Mucosa of descending colon (tissue), 3 donors: ENCODE measurements around the gene SLC10A7. TPM values are rescaled to one million over a fixed set of nuclear protein-coding genes. Genes with fewer than 3 reads are reported as not detected.

ENCODE experiments used
- ATAC-seq: fragments of 200-7000 bp; cut with Tn5 transposase; one replicate; pipeline ENCODE4 v1.9.1; 2020; ENCODE audit warnings: mild to moderate bottlenecking, moderate library complexity
- DNase-seq, 3 donors: peaks; one replicate each; pipeline ENCODE4 v3.0.0-alpha.2; 2020
- H3K36me3 ChIP-seq: fragments of 200-600 bp; one replicate; pipeline ENCODE4 v1.8.0; 2021; ENCODE audit warnings: low read depth, mild to moderate bottlenecking
- H3K4me1 ChIP-seq: fragments of 200-600 bp; one replicate; pipeline ENCODE4 v1.8.0; 2021; ENCODE audit warnings: low read depth, mild to moderate bottlenecking
- H3K4me3 ChIP-seq: fragments of 200-600 bp; one replicate; pipeline ENCODE4 v1.8.0; 2021; ENCODE audit warnings: mild to moderate bottlenecking
- H3K9me3 ChIP-seq: fragments of 200-600 bp; one replicate; pipeline ENCODE4 v1.8.0; 2021; ENCODE audit warnings: mild to moderate bottlenecking
- intact Hi-C, 2 donors: fragments of 100-400 bp; cut with DNase I in 1 of 2; cut with micrococcal nuclease in 1 of 2; formaldehyde crosslinking; loops; one replicate each; pipeline versions ENCODE4 v1.11.0 to v1.11.1; 2022; cut with DNase I, micrococcal nuclease
- total RNA-seq, 3 donors: library from RNA; stranded (reverse); fragmentation: NEBNext Ultra II Directional in 2 of 3; extraction: Animal tissue kit (Norgen Biotek cat#: 25700) in 2 of 3; gene quantifications; one replicate each; pipeline versions ENCODE4 v1.2.1 to v1.2.4, GENCODE V29; 2021 to 2023
- TF ChIP-seq, protein P1 (sequence below): fragments of 200-600 bp; IDR thresholded peaks from one replicate; pipeline ENCODE4 v1.8.0; 2022; ENCODE audit warnings: antibody characterized with exemption, mild to moderate bottlenecking
- donor health status: DM: no; HTN: no; CAD: no; lungs with moderate emphysema.
- donor health status: DM: no; HTN: no; CAD: no.
- donor health status: DM: no; HTN: yes; CAD: no.

SLC10A7 gene
- total RNA-seq, 3 donors from 2014 or later, result 10.8 to 18.4 (median 18.1) TPM

DNA sequence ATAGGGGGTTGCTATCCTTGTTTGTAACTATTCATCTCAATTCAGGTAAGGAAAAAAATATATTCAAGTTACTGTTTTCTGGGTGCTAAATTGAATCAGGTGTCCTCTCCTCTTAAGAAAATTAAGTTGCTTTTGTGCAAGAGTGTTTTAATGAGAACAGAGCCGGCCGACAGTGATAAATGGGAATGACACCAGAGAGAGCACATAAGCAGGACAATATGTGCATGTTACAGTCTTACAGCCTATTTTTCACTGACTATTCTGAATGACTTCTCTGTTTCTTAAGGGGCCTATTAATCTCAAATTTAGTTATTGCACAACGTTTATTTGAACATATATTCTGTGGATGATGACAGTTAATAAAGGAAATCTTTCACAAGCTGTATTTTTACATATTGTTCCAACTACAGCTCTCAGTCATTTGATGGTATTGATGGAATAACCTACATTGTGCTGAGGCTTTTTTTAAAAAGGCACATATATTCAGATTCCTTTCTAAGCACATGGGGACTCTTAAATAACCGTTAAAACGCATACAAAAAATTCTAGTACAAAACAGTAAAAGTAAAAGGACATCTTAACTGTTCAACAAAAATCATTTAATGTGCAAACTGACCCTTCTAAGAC lies 68.4 kb downstream of the SLC10A7 start:
- DNase-seq (no peak), ATAC-seq (no peak)
- Histone ChIP-seq H3K4me1 (no peaks in the 10 kb centered on the region), H3K4me3 (no peak overlapping the region), H3K36me3 (no peaks in the 10 kb centered on the region), H3K9me3 (no peaks in the 10 kb centered on the region)
- intact Hi-C loops, result no loop called here
- TF ChIP-seq, protein P1, sequence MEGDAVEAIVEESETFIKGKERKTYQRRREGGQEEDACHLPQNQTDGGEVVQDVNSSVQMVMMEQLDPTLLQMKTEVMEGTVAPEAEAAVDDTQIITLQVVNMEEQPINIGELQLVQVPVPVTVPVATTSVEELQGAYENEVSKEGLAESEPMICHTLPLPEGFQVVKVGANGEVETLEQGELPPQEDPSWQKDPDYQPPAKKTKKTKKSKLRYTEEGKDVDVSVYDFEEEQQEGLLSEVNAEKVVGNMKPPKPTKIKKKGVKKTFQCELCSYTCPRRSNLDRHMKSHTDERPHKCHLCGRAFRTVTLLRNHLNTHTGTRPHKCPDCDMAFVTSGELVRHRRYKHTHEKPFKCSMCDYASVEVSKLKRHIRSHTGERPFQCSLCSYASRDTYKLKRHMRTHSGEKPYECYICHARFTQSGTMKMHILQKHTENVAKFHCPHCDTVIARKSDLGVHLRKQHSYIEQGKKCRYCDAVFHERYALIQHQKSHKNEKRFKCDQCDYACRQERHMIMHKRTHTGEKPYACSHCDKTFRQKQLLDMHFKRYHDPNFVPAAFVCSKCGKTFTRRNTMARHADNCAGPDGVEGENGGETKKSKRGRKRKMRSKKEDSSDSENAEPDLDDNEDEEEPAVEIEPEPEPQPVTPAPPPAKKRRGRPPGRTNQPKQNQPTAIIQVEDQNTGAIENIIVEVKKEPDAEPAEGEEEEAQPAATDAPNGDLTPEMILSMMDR, result no peak

DNA sequence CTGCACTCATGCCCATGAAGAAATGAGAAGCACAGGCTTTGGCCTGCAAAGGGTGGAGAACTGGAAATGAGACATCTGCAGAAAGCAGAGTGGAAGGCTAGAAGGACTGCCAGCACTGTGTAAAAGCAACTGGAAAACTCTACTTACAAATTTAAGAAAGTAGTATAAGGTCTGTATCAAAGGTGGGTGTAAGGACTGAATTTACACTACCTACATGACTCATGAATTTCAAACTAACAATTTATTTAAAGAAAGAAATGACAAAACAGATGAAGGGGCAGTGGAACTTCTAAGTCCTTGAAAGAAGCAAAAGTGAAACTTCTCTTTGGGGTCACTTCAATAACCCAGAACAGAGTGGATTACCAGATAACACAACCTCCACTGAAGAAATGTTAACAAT lies 71.2 kb downstream of the SLC10A7 start:
- DNase-seq (no peak), ATAC-seq (peak; percentile 29)
- Histone ChIP-seq H3K4me3 (no peak overlapping the region), H3K9me3 (no peaks in the 10 kb centered on the region), H3K4me1 (no peaks in the 10 kb centered on the region), H3K36me3 (no peaks in the 10 kb centered on the region)
- TF ChIP-seq, protein P1, result no peak
- intact Hi-C loops, result no loop called here

DNA sequence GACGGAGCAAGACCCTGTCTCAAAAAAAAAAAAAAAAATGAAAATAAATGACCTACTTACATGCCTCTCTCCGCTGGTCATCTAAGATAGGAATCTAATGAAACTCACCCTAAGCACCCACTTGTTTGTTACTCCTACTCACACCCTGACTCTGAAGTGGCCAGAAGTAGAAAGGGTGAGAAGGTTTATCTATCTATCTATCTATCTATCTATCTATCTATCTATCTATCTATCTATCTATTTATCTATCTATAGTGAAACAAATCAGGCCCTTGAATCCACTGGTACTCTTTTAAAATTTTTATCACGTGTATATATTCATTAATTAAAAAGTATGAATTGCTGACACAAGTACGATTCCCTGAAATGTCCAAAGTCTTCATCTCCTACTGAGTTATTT lies 75.2 kb downstream of the SLC10A7 start:
- ATAC-seq (no peak), DNase-seq (no peak)
- Histone ChIP-seq H3K9me3 (no peaks in the 10 kb centered on the region), H3K4me1 (no peaks in the 10 kb centered on the region), H3K4me3 (no peak overlapping the region), H3K36me3 (no peaks in the 10 kb centered on the region)
- intact Hi-C loops, result no loop called here
- TF ChIP-seq, protein P1, result no peak

DNA sequence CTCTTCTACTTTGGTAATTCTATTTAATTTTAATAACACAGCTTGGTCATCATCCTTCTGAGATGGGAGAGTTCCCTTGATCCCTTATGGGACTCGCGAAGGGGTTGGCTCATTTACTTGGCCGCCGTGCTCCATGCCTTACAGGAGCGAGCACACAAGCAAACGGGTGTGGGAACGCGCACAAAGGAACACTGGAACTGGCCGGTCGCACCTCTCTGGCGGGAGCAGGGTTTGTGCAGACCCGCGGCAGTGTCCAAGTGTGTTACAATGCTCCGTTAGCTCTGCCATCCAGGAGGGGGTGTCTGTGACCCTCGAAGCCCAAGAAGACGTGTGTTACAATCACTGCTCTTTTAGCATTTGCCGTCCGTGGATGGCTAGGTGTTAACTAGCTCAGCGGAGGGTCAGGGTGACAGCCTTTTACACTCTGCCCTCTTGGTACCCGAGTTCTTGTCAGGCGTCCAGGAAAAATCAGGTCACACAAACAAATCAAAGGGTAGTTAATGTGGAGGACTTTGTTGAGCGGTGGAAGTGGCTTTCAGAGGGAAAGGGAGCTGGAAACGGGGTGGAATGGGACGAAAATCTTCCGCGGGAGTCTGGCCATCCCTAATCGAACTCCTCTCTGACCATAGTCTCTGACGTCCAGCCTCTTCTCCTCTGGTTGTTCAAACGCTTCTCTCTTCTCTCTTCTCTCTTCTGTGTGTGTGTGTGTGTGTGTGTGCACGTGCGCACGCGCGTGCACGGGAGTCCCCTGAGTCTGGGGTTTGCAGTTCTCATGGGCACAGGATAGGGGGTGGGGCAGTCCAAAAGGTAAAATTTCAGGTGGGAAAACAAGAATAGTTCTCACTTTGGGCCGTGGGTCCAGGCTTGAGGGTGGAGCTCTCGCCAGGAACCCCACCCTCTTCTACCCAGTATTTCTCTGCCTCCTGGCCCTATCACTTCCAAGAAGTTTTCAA lies 76.3 kb downstream of the SLC10A7 start:
- H3K4me1 ChIP-seq, result no peaks in the 10 kb centered on the region
- intact Hi-C loops, result no loop called here
- no peaks in the 10 kb centered on the region for H3K9me3 ChIP-seq
- no peak for ATAC-seq
- TF ChIP-seq, protein P1, result no peak
- H3K4me3 ChIP-seq, result no peak overlapping the region
- H3K36me3 ChIP-seq, result no peaks in the 10 kb centered on the region
- no peak for DNase-seq

DNA sequence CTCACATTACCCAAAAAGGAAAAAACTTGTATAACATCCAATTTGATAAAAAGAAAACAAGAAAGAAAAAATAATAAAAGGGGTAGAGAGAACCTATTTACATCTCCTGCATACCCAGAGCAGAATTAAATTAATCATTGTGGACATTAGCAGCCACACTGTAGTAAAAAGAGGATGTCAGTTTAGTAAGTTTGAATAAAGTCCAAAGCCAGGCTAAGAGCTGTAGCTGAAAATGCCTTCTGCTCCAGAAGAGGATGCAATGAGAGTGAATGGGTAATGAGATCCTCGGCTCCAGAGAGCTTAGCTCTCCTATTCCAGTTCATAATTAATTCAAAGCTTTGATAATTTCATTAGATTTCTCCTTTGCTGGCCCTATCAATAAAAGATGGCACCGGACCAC lies 78.2 kb downstream of the SLC10A7 start:
- TF ChIP-seq, protein P1, result no peak
- no peak for ATAC-seq
- no peaks in the 10 kb centered on the region for H3K4me1 ChIP-seq
- intact Hi-C loops, result no loop called here
- DNase-seq, result no peak
- no peaks in the 10 kb centered on the region for H3K36me3 ChIP-seq
- no peaks in the 10 kb centered on the region for H3K9me3 ChIP-seq
- no peak overlapping the region for H3K4me3 ChIP-seq
